GM18508 (cell line): ENCODE data around the gene CCDC83.

Source experiments
- ATAC-seq: cut with Tn5 transposase; IDR thresholded peaks from one replicate; pipeline ENCODE4 v1.9.1; 2021; ENCODE audit warnings: moderate number of reproducible peaks; ENCODE audit not compliant: insufficient read depth, unreplicated experiment

CCDC83 gene

GRCh38 chr11:85855341-85855656 lies at the start of gene CCDC83:
TSS of gene CCDC83 (plus strand) at chr11:85855383. CDS start at chr11:85865124, 9,741 bp downstream.
- ATAC-seq: no peak

- ATAC-seq: no peak
Observed at GRCh38 chr11:85805387-85805786, 49.8 kb upstream of the CCDC83 start.

- ATAC-seq: no peak
Observed at GRCh38 chr11:85806016-85806415, 49.2 kb upstream of the CCDC83 start.

GRCh38 chr11:85806876-85807275 lies 48.3 kb upstream of the CCDC83 start:
- no peak for ATAC-seq

GRCh38 chr11:85809191-85809590 lies 46.0 kb upstream of the CCDC83 start:
- peak; percentile 85 for ATAC-seq

GRCh38 chr11:85809863-85810262 lies 45.3 kb upstream of the CCDC83 start:
- no peak for ATAC-seq

- ATAC-seq: no peak
Observed at GRCh38 chr11:85810521-85810870, 44.7 kb upstream of the CCDC83 start.

GRCh38 chr11:85810871-85811611 lies 44.1 kb upstream of the CCDC83 start, which contains the start of gene SYTL2:
TSS of gene SYTL2 (minus strand) at chr11:85811141. CDS start at chr11:85757725, 53,416 bp downstream.
- ATAC-seq: no peak

- no peak for ATAC-seq
Observed at GRCh38 chr11:85811624-85812023, 43.6 kb upstream of the CCDC83 start.

GRCh38 chr11:85813721-85814120 lies 41.5 kb upstream of the CCDC83 start:
- no peak for ATAC-seq

GRCh38 chr11:85815186-85815931 lies 39.8 kb upstream of the CCDC83 start:
- no peak for ATAC-seq

GRCh38 chr11:85819441-85819840 lies 35.7 kb upstream of the CCDC83 start:
- ATAC-seq: no peak

GRCh38 chr11:85821636-85822035 lies 33.5 kb upstream of the CCDC83 start:
- ATAC-seq: no peak

- ATAC-seq: no peak
Observed at GRCh38 chr11:85822814-85823213, 32.4 kb upstream of the CCDC83 start.

- no peak for ATAC-seq
Observed at GRCh38 chr11:85823816-85824215, 31.4 kb upstream of the CCDC83 start.

GRCh38 chr11:85825616-85826015 lies 29.6 kb upstream of the CCDC83 start:
- no peak for ATAC-seq

- no peak for ATAC-seq
Observed at GRCh38 chr11:85826116-85826855, 28.9 kb upstream of the CCDC83 start.

GRCh38 chr11:85827748-85828639 lies 27.2 kb upstream of the CCDC83 start:
- ATAC-seq: peak; percentile 45

- ATAC-seq: no peak
Observed at GRCh38 chr11:85828640-85828978, 26.6 kb upstream of the CCDC83 start.

GRCh38 chr11:85829172-85829571 lies 26.0 kb upstream of the CCDC83 start:
- no peak for ATAC-seq
